ENCODE results near the gene NOP53. TPM values are rescaled to one million over a fixed set of nuclear protein-coding genes. Genes with fewer than 3 reads are reported as not detected.

NOP53 gene
- total and polyA plus RNA-seq, 2 of the 13 experiments (the other 11 are each of a cell fraction or from before 2014, with no cell fraction given): 53.9 to 141 TPM

GRCh38 chr19:47755065-47755761 is 9.9 kb downstream of the NOP53 start:
- no peaks in the 10 kb centered on the region for H3K27me3 ChIP-seq (ENCODE audit: control insufficient read depth in 1 of 2, insufficient read depth in 2 of 2, low read length in 2 of 2)
- intact Hi-C loops (cut with micrococcal nuclease; ENCODE audit: unreplicated experiment): no loop called here
- DNase-seq (ENCODE audit: low spot score) (no peak), FAIRE-seq (no peak), ATAC-seq (no peak)
- TF ChIP-seq ZNF343 (CRISPR knock-in tag; IDR thresholded peaks at IDR 0.05) (no peak), AGO2 (optimal IDR thresholded peaks at IDR 0.05; ENCODE audit: low read depth, low read length) (peak; percentile 59), STAT5B (CRISPR knock-in tag; IDR thresholded peaks at IDR 0.05) (no peak), RBFOX2 (IDR thresholded peaks at IDR 0.05; ENCODE audit: low read depth, low read length) (0 out of 2 replicates have a peak, but pooled peaks have one; percentile 45), AFF4 (CRISPR knock-in tag; IDR thresholded peaks at IDR 0.05) (no peak), ZNF75D (CRISPR knock-in tag; IDR thresholded peaks at IDR 0.05; ENCODE audit: borderline replicate concordance) (no peak), ZNF101 (CRISPR knock-in tag; IDR thresholded peaks at IDR 0.05; ENCODE audit: borderline replicate concordance, low read depth) (no peak), ZFP36L2 (CRISPR knock-in tag; IDR thresholded peaks at IDR 0.05) (no peak), ZIK1 (CRISPR knock-in tag; IDR thresholded peaks at IDR 0.05; ENCODE audit: borderline replicate concordance, low read depth) (no peak), RBM22 (optimal IDR thresholded peaks at IDR 0.05; ENCODE audit: low read length) (peak; percentile 53), ZBTB1 (CRISPR knock-in tag; IDR thresholded peaks at IDR 0.05; ENCODE audit: borderline replicate concordance) (no peak)
- no peaks in the 10 kb centered on the region for H3K79me2 ChIP-seq (ENCODE audit: insufficient read depth, low read length)
- in situ Hi-C loops (cut with HindIII; ENCODE audit: extremely low pct_ligation_motif_present, low pct_unique_long_range_greater_than_20kb): no loop called here
- H3K4me3 ChIP-seq (replicated peaks in 1 of 3; ENCODE audit: insufficient read depth in 1 of 3, low read depth in 2 of 3, low read length in 3 of 3): no peak overlapping the region
- H3K9ac ChIP-seq (ENCODE audit: insufficient read depth, low read depth, low read length): no peak overlapping the region
- BruUV-seq (replicated peaks): no TSS peak
- no peak overlapping the region for H3K4me2 ChIP-seq (ENCODE audit: low read depth, low read length)
- no peak overlapping the region for H2AFZ ChIP-seq (ENCODE audit: low read length)
- no peaks in the 10 kb centered on the region for H3K9me3 ChIP-seq (ENCODE audit: low read length)
- peaks cover 28 to 66% of the 10 kb centered on the region in 2 experiments; a peak in 4 of 5 replicates for H3K36me3 ChIP-seq (replicated peaks in 1 of 2; ENCODE audit: control insufficient read depth in 1 of 2, insufficient read depth in 2 of 2, low read length in 2 of 2)
- H4K20me1 ChIP-seq (ENCODE audit: insufficient read depth, low read length): 0 out of 2 replicates have a peak, but pooled peaks cover 5% of the 10 kb centered on the region
- POLR2A ChIA-PET: interaction anchor here (1.1 kb wide), 1 partner anchor 10 kb away, joined by 4 read pairs; the partner anchor contains the start of gene NOP53
- WGBS (ENCODE audit: low lambda C conversion rate): 93% methylated on average over 30 of the region's 36 CpGs
- CTCF ChIA-PET (ENCODE audit: low intra/inter-chr PET ratio, low total read pairs): no interaction called here
- peaks cover 28% of the 10 kb centered on the region for H3K4me1 ChIP-seq (ENCODE audit: insufficient read depth, low read length)
- no peak overlapping the region for H3K27ac ChIP-seq (ENCODE audit: extremely low read length, insufficient read depth, low read length)
